Erythroblast (primary cell): ENCODE measurements around the gene SF3B6.

Source experiments
- GATA1 ChIP-seq: IDR thresholded peaks from 2 replicates; pipeline ENCODE4 v1.6.1; 2011; ENCODE audit warnings: low read depth, mild to moderate bottlenecking, control low read depth, low read length, moderate library complexity
- POLR2A ChIP-seq: IDR thresholded peaks from 2 replicates; pipeline ENCODE4 v1.6.1; 2011; ENCODE audit warnings: mild to moderate bottlenecking, low read length

- TF ChIP-seq POLR2A (no peak), GATA1 (no peak)
Observed at GRCh38 chr2:24024996-24025663, 51.0 kb downstream of the SF3B6 start.
